ENCODE measurements around the gene ACOT8.

- TF ChIP-seq CTCF (conservative IDR thresholded peaks at IDR 0.05) (no peak), EZH2 (IDR thresholded peaks at IDR 0.05; ENCODE audit: low read depth) (no peak)
Measured at GRCh38 chr20:45863543-45864470, 6.6 kb upstream of the ACOT8 start.

Data from PC-9 (cell line).